HCT116 (cell line): Measurements from ENCODE around the gene MACC1.

Experiments
- CTCF ChIP-seq, 3 experiments: fragments of 200-600 bp in 1 of 3; sonication (generic) in 1 of 3; IDR thresholded peaks in 2 of 3; conservative IDR thresholded peaks in 1 of 3; 2 replicates each; pipeline ENCODE4 v1.5.1; 2012 to 2017; ENCODE audit warnings: low read depth in 2 of 3, low read length in 2 of 3, antibody characterized with exemption in 1 of 3, borderline replicate concordance in 1 of 3, control low read depth in 1 of 3, mild to moderate bottlenecking in 1 of 3, mixed read lengths in 1 of 3, mixed run types in 1 of 3, moderate library complexity in 1 of 3; ENCODE audit not compliant: insufficient read depth in 1 of 3
- EGR1 ChIP-seq: IDR thresholded peaks from 2 replicates; pipeline ENCODE4 v1.6.1; 2012; ENCODE audit warnings: low read depth
- JUND ChIP-seq: IDR thresholded peaks from 2 replicates; pipeline ENCODE4 v1.6.1; 2012
- RAD21 ChIP-seq: IDR thresholded peaks from 2 replicates; pipeline ENCODE4 v1.6.1; 2012; ENCODE audit warnings: low read depth, mild to moderate bottlenecking

GRCh38 chr7:20159226-20159747 lies 57.9 kb downstream of the MACC1 start:
- TF ChIP-seq RAD21 = no peak
- no peak for TF ChIP-seq CTCF (IDR thresholded peaks at IDR 0.05 in 2 of 3, conservative IDR thresholded peaks at IDR 0.05 in 1 of 3; ENCODE audit: borderline replicate concordance in 1 of 3, insufficient read depth in 1 of 3, low read depth in 2 of 3, low read length in 2 of 3)
- TF ChIP-seq JUND = no peak
- TF ChIP-seq EGR1 = no peak
